Stimulated activated CD8-positive, alpha-beta memory T cell treated with anti-CD3 and anti-CD28 coated beads, Interleukin-7, amount 100 ng/mL, for 48 hours (primary cell): ENCODE measurements around the gene FCHO1.

Experiments
- DNase-seq, 2 donors: peaks; one replicate each; pipeline ENCODE4 v3.0.0-alpha.2; 2020; ENCODE audit warnings: low read depth in 1 of 2; ENCODE audit errors: extremely low read depth in 1 of 2

Gene FCHO1

GRCh38 chr19:17734146-17734545 is 17.1 kb upstream of the FCHO1 start:
- DNase-seq: no peak

- DNase-seq: no peak
Observed at GRCh38 chr19:17735410-17735809, 15.9 kb upstream of the FCHO1 start.

GRCh38 chr19:17737690-17738153 is 13.6 kb upstream of the FCHO1 start:
- no peak for DNase-seq

GRCh38 chr19:17739121-17739875 is 12.0 kb upstream of the FCHO1 start:
- no peak for DNase-seq

- DNase-seq: no peak
Observed at GRCh38 chr19:17741456-17741855, 9.8 kb upstream of the FCHO1 start.

- DNase-seq: no peak
Observed at GRCh38 chr19:17743874-17744580, 7.2 kb upstream of the FCHO1 start.

GRCh38 chr19:17747205-17748098 is 3.8 kb upstream of the FCHO1 start:
- peak; percentile 86 to 92 for DNase-seq

GRCh38 chr19:17748884-17749638 is 2.2 kb upstream of the FCHO1 start:
- no peak for DNase-seq

GRCh38 chr19:17749912-17750317 is 1.4 kb upstream of the FCHO1 start:
- DNase-seq: peak in 1 of 2 donors; percentile 48

- DNase-seq: no peak
Observed at GRCh38 chr19:17751912-17752273, 616 bp downstream of the FCHO1 start.

GRCh38 chr19:17752865-17753639 is 1.8 kb downstream of the FCHO1 start:
- DNase-seq: no peak

GRCh38 chr19:17753976-17754375 is 2.7 kb downstream of the FCHO1 start:
- no peak for DNase-seq

- DNase-seq: no peak
Observed at GRCh38 chr19:17754634-17755442, 3.6 kb downstream of the FCHO1 start.

GRCh38 chr19:17755443-17755890 is 4.2 kb downstream of the FCHO1 start:
- DNase-seq: no peak

GRCh38 chr19:17755977-17756670 is 4.8 kb downstream of the FCHO1 start:
- DNase-seq: no peak

GRCh38 chr19:17757125-17757524 is 5.8 kb downstream of the FCHO1 start:
- no peak for DNase-seq

GRCh38 chr19:17758515-17758914 is 7.2 kb downstream of the FCHO1 start:
- DNase-seq: no peak

GRCh38 chr19:17761148-17761547 is 9.9 kb downstream of the FCHO1 start:
- no peak for DNase-seq
